ENCODE results near the gene MED6.

Gene MED6

GRCh38 chr14:70600382-70601157 is at the start of gene MED6:
TSS of gene MED6 (minus strand) at chr14:70600655. CDS start at chr14:70600637, 18 bp downstream.
- DNase-seq: peak; percentile 93 to 95

- no peak for DNase-seq
Measured at GRCh38 chr14:70649803-70650202, 49.3 kb upstream of the MED6 start.

GRCh38 chr14:70648346-70648745 is 47.9 kb upstream of the MED6 start:
- DNase-seq: no peak

- peak in 1 of 2 experiments; percentile 36 for DNase-seq
Measured at GRCh38 chr14:70646705-70647104, 46.2 kb upstream of the MED6 start.

- DNase-seq: no peak
Measured at GRCh38 chr14:70645892-70646291, 45.4 kb upstream of the MED6 start.

- no peak for DNase-seq
Measured at GRCh38 chr14:70643967-70644366, 43.5 kb upstream of the MED6 start.

- DNase-seq: peak in 1 of 2 experiments; percentile 53
Measured at GRCh38 chr14:70642303-70643235, 42.1 kb upstream of the MED6 start.

GRCh38 chr14:70641548-70642302 is 41.3 kb upstream of the MED6 start, which contains the start of gene TTC9:
TSS of gene TTC9 (plus strand) at chr14:70641916. CDS start at chr14:70642130, 214 bp downstream.
- DNase-seq: peak; percentile 34 to 70

GRCh38 chr14:70640938-70641547 is 40.6 kb upstream of the MED6 start:
- DNase-seq: peak; percentile 41 to 70

GRCh38 chr14:70638416-70638815 is 38.0 kb upstream of the MED6 start:
- no peak for DNase-seq

GRCh38 chr14:70635971-70636595 is 35.6 kb upstream of the MED6 start:
- no peak for DNase-seq

GRCh38 chr14:70631948-70632347 is 31.5 kb upstream of the MED6 start:
- no peak for DNase-seq

- no peak for DNase-seq
Measured at GRCh38 chr14:70624972-70625371, 24.5 kb upstream of the MED6 start.

GRCh38 chr14:70622111-70622712 is 21.8 kb upstream of the MED6 start:
- DNase-seq: peak; percentile 29 to 57

- DNase-seq: no peak
Measured at GRCh38 chr14:70619708-70620107, 19.3 kb upstream of the MED6 start.

- DNase-seq: no peak
Measured at GRCh38 chr14:70618314-70618713, 17.9 kb upstream of the MED6 start.

- DNase-seq: no peak
Measured at GRCh38 chr14:70616646-70617045, 16.2 kb upstream of the MED6 start.

GRCh38 chr14:70611216-70611615 is 10.8 kb upstream of the MED6 start:
- DNase-seq: no peak

GRCh38 chr14:70602254-70602653 is 1.8 kb upstream of the MED6 start:
- no peak for DNase-seq

- DNase-seq: no peak
Measured at GRCh38 chr14:70601162-70601561, 707 bp upstream of the MED6 start.

GRCh38 chr14:70599345-70599744 is 1.1 kb downstream of the MED6 start:
- no peak for DNase-seq

- no peak for DNase-seq
Measured at GRCh38 chr14:70597731-70598130, 2.7 kb downstream of the MED6 start.

Measured in NCI-H2081 (cell line).